ENCODE results near the gene ATRNL1. TPM values are rescaled to one million over a fixed set of nuclear protein-coding genes. Genes with fewer than 3 reads are reported as not detected.

The ATRNL1 gene
- total and polyA plus RNA-seq, 2 experiments from 2014 or later, result 5.9 to 17.4 TPM

DNA sequence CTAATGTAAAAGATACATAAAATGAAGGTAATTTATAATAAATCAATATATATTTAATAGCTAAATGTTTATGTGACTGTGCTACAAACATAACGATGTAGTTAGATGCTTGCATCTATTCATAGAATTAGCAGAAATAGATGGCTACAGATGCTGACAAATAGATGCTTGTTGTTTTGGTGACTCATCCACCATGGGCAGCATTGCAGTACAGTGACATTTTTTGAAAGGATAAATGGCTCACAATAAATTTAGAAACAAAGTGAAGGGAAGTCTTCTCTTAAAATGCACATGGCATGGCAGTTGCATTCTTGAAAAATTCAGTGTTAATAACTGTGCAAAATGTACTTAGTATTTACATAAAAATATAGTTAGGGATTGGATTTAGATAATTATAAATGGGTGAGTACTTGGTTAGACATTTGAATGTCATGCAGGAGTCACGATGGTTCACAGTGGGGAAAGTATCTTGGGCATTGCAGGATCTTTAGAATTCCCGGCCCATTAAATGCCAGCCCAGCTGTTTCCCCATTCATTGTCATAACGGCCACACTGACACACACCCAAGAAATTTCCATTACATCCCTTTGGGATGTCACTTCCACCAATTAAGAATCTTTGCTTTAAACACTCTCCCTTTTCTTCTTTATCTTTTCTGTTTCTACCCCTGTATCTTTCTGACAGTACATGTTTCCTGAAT, 564.1 kb downstream of the ATRNL1 start:
- WGBS (ENCODE audit: low lambda C conversion rate, missing lambda C conversion rate), result 83% methylated on average over 4 of the region's 4 CpGs
- TF ChIP-seq EZH2phosphoT487 (IDR thresholded peaks at IDR 0.05; ENCODE audit: low read depth, severe bottlenecking, unreplicated experiment) (no peak), EZH2 (IDR thresholded peaks at IDR 0.05; ENCODE audit: borderline replicate concordance) (no peak)

DNA sequence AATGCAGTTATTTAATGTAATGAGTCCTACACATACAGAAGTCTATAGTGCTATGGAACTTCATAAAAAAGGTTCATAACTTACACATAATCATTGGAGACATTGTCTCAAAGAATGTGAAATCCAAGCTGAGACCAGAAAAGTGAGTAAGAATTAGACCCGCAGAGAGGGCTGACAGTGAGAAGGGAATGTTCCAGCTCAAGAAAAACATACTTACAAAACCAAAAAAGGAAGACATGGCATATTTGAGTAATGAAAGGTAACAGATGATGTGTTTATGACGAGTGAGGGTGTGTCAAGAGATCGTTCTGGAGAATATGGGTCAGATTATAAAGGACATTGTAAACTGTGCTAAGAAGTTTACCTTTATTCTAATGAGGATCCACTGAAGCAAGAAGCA, 566.5 kb downstream of the ATRNL1 start:
- Histone ChIP-seq H3K27me3 (no peaks in the 10 kb centered on the region), H3K4me1 (ENCODE audit: insufficient read depth) (no peaks in the 10 kb centered on the region), H3K9me3 (ENCODE audit: low read depth) (no peaks in the 10 kb centered on the region), H2AFZ (no peak overlapping the region), H3K36me3 (replicated peaks; ENCODE audit: insufficient read depth, low read depth) (no peaks in the 10 kb centered on the region), H3K9me2 (replicated peaks; ENCODE audit: insufficient read depth) (no peaks in the 10 kb centered on the region), H3K27ac (no peak overlapping the region), H4K20me1 (ENCODE audit: insufficient read depth, poor library complexity, severe bottlenecking) (no peaks in the 10 kb centered on the region), H3K4me3 (no peak overlapping the region), H3K79me2 (no peaks in the 10 kb centered on the region), H3K4me2 (no peak overlapping the region)
- WGBS (ENCODE audit: low lambda C conversion rate, missing lambda C conversion rate), result 78% methylated on average over 3 of the region's 3 CpGs
- no peak for TF ChIP-seq EZH2phosphoT487 (IDR thresholded peaks at IDR 0.05; ENCODE audit: low read depth, severe bottlenecking, unreplicated experiment)
- no peak for DNase-seq (ENCODE audit: low spot score)

More for the DNA sequence above, 564.1 kb downstream of the ATRNL1 start:
- H3K36me3 ChIP-seq (replicated peaks; ENCODE audit: insufficient read depth, low read depth), result no peaks in the 10 kb centered on the region
- no peaks in the 10 kb centered on the region for H4K20me1 ChIP-seq (ENCODE audit: insufficient read depth, poor library complexity, severe bottlenecking)
- H3K4me1 ChIP-seq (ENCODE audit: insufficient read depth), result no peaks in the 10 kb centered on the region
- H3K4me3 ChIP-seq, result no peak overlapping the region
- H2AFZ ChIP-seq, result no peak overlapping the region
- no peaks in the 10 kb centered on the region for H3K9me3 ChIP-seq (ENCODE audit: low read depth)
- H3K27me3 ChIP-seq, result no peaks in the 10 kb centered on the region
- H3K79me2 ChIP-seq, result no peaks in the 10 kb centered on the region
- H3K9me2 ChIP-seq (replicated peaks; ENCODE audit: insufficient read depth), result no peaks in the 10 kb centered on the region
- no peak overlapping the region for H3K4me2 ChIP-seq
- no peak for DNase-seq (ENCODE audit: low spot score)
- H3K27ac ChIP-seq, result no peak overlapping the region

DNA sequence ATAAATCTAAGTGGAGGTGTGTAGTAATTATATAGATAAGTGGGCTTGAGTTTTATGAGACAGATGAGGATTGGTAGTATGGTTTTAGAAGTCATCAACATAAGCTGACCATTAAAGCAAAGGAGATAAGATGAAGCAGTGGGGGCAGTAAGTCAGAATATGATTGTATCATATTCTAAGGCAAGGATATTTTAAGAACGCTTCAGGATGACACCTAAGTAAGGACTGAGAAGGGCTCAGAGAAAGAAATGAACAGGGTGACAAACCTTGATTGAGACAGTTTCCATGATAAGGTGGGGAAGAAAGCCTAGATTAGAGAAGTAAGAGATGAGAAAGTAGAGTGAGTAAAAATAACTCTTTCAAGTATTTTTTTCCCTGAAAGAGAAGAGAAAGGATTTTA, 567.2 kb downstream of the ATRNL1 start:
- Histone ChIP-seq H4K20me1 (ENCODE audit: insufficient read depth, poor library complexity, severe bottlenecking) (no peaks in the 10 kb centered on the region), H3K27ac (no peak overlapping the region), H3K36me3 (replicated peaks; ENCODE audit: insufficient read depth, low read depth) (no peaks in the 10 kb centered on the region), H3K4me3 (no peak overlapping the region), H3K9me3 (ENCODE audit: low read depth) (no peaks in the 10 kb centered on the region), H3K4me2 (no peak overlapping the region), H3K79me2 (no peaks in the 10 kb centered on the region), H3K27me3 (no peaks in the 10 kb centered on the region), H3K9me2 (replicated peaks; ENCODE audit: insufficient read depth) (no peaks in the 10 kb centered on the region), H2AFZ (no peak overlapping the region), H3K4me1 (ENCODE audit: insufficient read depth) (no peaks in the 10 kb centered on the region)
- 81% methylated on average over 1 of the region's 1 CpG for WGBS (ENCODE audit: low lambda C conversion rate, missing lambda C conversion rate)
- DNase-seq (ENCODE audit: low spot score), result no peak
- TF ChIP-seq EZH2phosphoT487 (IDR thresholded peaks at IDR 0.05; ENCODE audit: low read depth, severe bottlenecking, unreplicated experiment), result no peak

DNA sequence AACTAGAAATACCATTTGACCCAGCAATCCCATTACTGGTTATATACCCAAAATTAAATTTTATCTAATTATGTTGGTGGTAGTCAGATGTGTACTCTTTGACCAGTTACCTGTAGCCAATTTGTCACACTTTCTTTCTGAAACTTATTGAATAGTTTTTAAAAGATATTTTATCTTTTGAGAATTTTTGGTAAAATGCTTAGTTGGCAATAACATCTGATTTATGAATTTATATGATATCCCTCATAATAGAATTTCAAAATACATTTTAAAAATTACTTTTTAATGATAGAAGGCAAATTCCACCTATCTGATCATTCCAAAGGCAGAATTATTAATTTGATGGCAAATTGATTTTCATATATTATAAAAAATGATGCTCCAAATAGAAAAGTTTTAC, 569.3 kb downstream of the ATRNL1 start:
- DNase-seq (ENCODE audit: low spot score), result no peak
- H3K4me2 ChIP-seq, result no peak overlapping the region
- H3K36me3 ChIP-seq (replicated peaks; ENCODE audit: insufficient read depth, low read depth), result no peaks in the 10 kb centered on the region
- no peaks in the 10 kb centered on the region for H3K9me2 ChIP-seq (replicated peaks; ENCODE audit: insufficient read depth)
- TF ChIP-seq, protein P1, sequence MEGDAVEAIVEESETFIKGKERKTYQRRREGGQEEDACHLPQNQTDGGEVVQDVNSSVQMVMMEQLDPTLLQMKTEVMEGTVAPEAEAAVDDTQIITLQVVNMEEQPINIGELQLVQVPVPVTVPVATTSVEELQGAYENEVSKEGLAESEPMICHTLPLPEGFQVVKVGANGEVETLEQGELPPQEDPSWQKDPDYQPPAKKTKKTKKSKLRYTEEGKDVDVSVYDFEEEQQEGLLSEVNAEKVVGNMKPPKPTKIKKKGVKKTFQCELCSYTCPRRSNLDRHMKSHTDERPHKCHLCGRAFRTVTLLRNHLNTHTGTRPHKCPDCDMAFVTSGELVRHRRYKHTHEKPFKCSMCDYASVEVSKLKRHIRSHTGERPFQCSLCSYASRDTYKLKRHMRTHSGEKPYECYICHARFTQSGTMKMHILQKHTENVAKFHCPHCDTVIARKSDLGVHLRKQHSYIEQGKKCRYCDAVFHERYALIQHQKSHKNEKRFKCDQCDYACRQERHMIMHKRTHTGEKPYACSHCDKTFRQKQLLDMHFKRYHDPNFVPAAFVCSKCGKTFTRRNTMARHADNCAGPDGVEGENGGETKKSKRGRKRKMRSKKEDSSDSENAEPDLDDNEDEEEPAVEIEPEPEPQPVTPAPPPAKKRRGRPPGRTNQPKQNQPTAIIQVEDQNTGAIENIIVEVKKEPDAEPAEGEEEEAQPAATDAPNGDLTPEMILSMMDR (IDR thresholded peaks at IDR 0.05; ENCODE audit: poor library complexity), result no peak
- TF ChIP-seq EZH2phosphoT487 (IDR thresholded peaks at IDR 0.05; ENCODE audit: low read depth, severe bottlenecking, unreplicated experiment) (no peak), EZH2 (IDR thresholded peaks at IDR 0.05; ENCODE audit: borderline replicate concordance) (no peak)
- H3K4me3 ChIP-seq, result no peak overlapping the region
- no peaks in the 10 kb centered on the region for H3K9me3 ChIP-seq (ENCODE audit: low read depth)
- H3K4me1 ChIP-seq (ENCODE audit: insufficient read depth), result no peaks in the 10 kb centered on the region
- no peak overlapping the region for H2AFZ ChIP-seq
- no peaks in the 10 kb centered on the region for H4K20me1 ChIP-seq (ENCODE audit: insufficient read depth, poor library complexity, severe bottlenecking)
- H3K27me3 ChIP-seq, result no peaks in the 10 kb centered on the region
- H3K27ac ChIP-seq, result no peak overlapping the region
- no peaks in the 10 kb centered on the region for H3K79me2 ChIP-seq

DNA sequence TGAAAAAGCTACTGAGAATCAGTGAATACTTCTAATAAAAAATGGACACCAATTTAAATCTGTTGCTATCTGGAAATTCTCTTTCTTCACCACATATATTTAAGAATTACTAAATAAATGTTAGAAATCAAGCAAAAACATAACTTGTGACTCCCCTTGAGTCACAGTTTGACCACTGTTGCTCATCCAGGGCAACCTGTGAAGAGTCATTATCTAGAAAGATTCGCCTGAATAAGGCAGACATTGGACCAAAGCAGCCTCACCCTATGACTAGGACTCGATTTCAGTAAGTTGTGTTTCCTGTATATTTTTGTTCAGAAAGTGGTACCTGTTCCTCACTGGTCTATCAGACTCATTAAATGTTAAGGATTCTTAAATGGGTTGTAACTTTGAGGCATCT, 572.4 kb downstream of the ATRNL1 start:
- WGBS (ENCODE audit: low lambda C conversion rate, missing lambda C conversion rate), result 90% methylated on average over 2 of the region's 2 CpGs
- no peak for DNase-seq (ENCODE audit: low spot score)

More for the DNA sequence above, 572.4 kb downstream of the ATRNL1 start:
- H4K20me1 ChIP-seq (ENCODE audit: insufficient read depth, poor library complexity, severe bottlenecking), result no peaks in the 10 kb centered on the region
- H3K79me2 ChIP-seq, result no peaks in the 10 kb centered on the region
- no peaks in the 10 kb centered on the region for H3K4me1 ChIP-seq (ENCODE audit: insufficient read depth)
- H3K9me2 ChIP-seq (replicated peaks; ENCODE audit: insufficient read depth), result no peaks in the 10 kb centered on the region
- H3K36me3 ChIP-seq (replicated peaks; ENCODE audit: insufficient read depth, low read depth), result no peaks in the 10 kb centered on the region
- H3K4me2 ChIP-seq, result no peak overlapping the region
- no peak overlapping the region for H2AFZ ChIP-seq
- no peak overlapping the region for H3K4me3 ChIP-seq
- H3K27me3 ChIP-seq, result no peaks in the 10 kb centered on the region
- TF ChIP-seq EZH2 (IDR thresholded peaks at IDR 0.05; ENCODE audit: borderline replicate concordance), result no peak
- no peak for TF ChIP-seq EZH2phosphoT487 (IDR thresholded peaks at IDR 0.05; ENCODE audit: low read depth, severe bottlenecking, unreplicated experiment)
- TF ChIP-seq, protein P1 (IDR thresholded peaks at IDR 0.05; ENCODE audit: poor library complexity), result no peak
- no peaks in the 10 kb centered on the region for H3K9me3 ChIP-seq (ENCODE audit: low read depth)
- no peak overlapping the region for H3K27ac ChIP-seq

Data from hepatocyte (in vitro differentiated cells).